Activated naive CD8-positive, alpha-beta T cell treated with anti-CD3 and anti-CD28 coated beads, Interleukin-2, amount 50 U/mL, for 24 hours (primary cell): ENCODE data around the gene KIF22.
"Not testable (repeated sequence)": the region's sequence is repeated elsewhere in the genome, so short reads cannot be mapped to it uniquely, and the experiment has no call there.

Experiments used
- ATAC-seq: fragments of 150-1000 bp; cut with Tn5 transposase; one replicate; pipeline ENCODE4 v1.10.0; 2021
- DNase-seq: peaks from one replicate; pipeline ENCODE4 v3.0.0; 2021
- H3K27ac Mint-ChIP-seq: one replicate; pipeline ENCODE4 v1.8.0; 2021; ENCODE audit warnings: mild to moderate bottlenecking, mixed read lengths
- H3K27me3 Mint-ChIP-seq: one replicate; pipeline ENCODE4 v1.8.0; 2021; ENCODE audit warnings: mixed read lengths
- H3K36me3 Mint-ChIP-seq: one replicate; pipeline ENCODE4 v1.8.0; 2021; ENCODE audit warnings: low read depth, mixed read lengths
- H3K4me1 Mint-ChIP-seq: one replicate; pipeline ENCODE4 v1.8.0; 2021; ENCODE audit warnings: mixed read lengths
- H3K4me3 Mint-ChIP-seq: one replicate; pipeline ENCODE4 v1.8.0; 2021; ENCODE audit warnings: mild to moderate bottlenecking, moderate library complexity, mixed read lengths
- H3K9me3 Mint-ChIP-seq: one replicate; pipeline ENCODE4 v1.8.0; 2021; ENCODE audit warnings: mixed read lengths

The KIF22 gene

DNA sequence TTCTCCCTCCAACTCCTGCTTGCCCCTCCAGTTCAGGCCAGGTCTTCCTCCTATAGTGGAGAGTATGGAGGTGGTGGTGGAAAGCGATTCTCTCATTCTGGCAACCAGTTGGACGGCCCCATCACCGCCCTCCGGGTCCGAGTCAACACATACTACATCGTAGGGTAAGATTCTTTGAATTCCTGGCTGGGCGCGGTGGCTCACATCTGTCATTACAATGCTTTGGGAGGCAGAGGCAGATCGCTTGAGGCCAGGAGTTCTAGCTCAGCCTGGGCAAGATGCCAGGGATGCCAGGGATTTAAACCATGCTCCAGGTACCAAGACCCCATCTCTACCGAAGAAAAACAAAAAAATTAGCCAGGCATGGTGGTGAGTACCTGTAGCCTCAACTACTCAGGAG is 11.1 kb upstream of the KIF22 start:
- ATAC-seq (no peak), DNase-seq (no peak)
- Mint-ChIP-seq H3K27me3 (no peaks in the 10 kb centered on the region), H3K9me3 (no peaks in the 10 kb centered on the region), H3K36me3 (no peaks in the 10 kb centered on the region), H3K4me1 (peaks cover 20% of the 10 kb centered on the region), H3K4me3 (no peak overlapping the region), H3K27ac (no peak overlapping the region)

DNA sequence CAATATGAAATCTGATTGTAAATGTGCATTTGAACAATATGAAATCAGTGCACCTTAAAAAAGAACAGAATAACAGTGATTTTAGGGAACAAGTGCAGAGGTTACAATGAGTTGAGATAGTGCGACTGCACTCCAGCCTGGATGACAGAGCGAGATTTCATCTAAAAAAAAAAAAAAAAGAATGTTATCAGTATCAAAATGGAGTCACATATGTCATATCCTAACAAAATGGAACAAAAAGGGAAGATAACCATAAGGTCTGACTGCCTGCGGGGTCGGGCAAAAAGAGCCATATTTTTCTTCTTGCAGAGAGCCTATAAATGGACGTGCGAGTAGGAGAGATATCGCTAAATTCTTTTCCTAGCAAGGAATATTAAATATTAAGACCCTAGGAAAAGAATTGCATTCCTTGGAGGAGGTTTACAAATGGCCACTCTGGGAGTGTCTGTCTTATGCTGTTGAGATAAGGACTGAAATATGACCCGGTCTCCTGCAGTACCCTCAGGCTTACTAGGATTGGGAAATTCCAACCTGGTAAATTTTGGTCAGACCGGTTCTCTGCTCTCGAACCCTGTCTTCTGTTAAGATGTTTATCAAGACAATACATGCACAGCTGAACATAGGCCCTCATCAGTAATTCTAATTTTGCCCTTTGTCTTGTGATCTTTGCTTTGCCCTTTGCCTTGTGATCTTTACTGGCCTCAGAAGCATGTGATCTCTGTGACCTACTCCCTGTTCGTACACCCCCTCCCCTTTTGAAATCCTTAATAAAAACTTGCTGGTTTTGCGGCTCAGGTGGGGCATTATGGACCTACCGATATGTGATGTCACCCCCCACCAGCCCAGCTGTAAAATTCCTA is 7.2 kb upstream of the KIF22 start:
- not testable (repeated sequence) for H3K27ac Mint-ChIP-seq, H3K36me3 Mint-ChIP-seq, H3K4me3 Mint-ChIP-seq, DNase-seq, ATAC-seq, H3K27me3 Mint-ChIP-seq, H3K9me3 Mint-ChIP-seq
- peaks cover 29% of the 10 kb centered on the region for H3K4me1 Mint-ChIP-seq

DNA sequence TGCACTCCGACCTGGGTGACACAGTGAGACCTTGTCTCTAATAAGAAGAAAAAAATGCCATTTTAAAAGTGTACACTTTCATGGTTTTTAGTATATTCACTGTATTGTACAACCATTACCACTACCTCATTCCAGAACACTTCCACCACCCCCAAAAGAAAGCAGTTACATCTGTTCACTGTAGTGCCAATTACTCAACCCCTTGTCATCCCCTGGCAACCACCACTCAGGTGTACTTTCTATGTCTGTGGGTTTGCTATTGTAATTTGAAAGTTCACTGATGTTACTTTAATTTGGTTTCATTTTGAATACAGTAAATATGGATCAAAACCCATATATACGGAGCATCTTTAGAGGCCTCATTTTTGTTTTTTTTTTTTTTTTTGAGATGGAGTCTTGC is 6.4 kb upstream of the KIF22 start:
- H3K4me3 Mint-ChIP-seq, result no peak overlapping the region
- H3K4me1 Mint-ChIP-seq, result peaks cover 32% of the 10 kb centered on the region
- no peaks in the 10 kb centered on the region for H3K9me3 Mint-ChIP-seq
- no peak overlapping the region for H3K27ac Mint-ChIP-seq
- H3K36me3 Mint-ChIP-seq, result no peaks in the 10 kb centered on the region
- no peaks in the 10 kb centered on the region for H3K27me3 Mint-ChIP-seq
- DNase-seq (no peak), ATAC-seq (peak; percentile 92)

DNA sequence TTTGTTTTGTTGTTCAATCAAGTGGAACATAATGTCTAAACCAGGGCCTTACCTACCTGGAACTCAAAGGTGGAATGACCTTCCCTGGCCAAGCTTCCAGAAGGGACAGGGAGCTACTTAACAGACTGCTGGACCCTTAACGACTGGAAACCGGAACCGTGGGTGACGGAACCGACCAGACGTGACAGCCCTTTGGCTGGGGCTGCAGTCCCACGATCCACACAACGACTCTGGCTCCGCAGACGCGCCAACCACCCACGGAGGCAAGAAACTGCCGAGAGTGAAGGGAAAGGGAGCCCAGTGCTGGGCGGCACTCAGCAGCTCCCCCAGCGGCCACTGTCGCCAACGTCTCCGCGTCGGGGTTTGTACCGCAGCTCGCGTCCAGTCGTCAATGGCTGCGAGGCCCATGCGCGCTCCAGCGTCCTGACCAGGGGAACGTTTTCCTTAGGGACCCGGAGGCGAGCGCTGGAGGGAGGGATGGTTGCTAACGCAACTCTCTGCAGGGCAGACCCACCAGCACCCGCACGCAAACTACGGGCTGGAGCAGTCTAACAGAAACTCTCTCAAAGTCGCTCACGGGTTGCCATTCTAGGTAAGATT is 5.5 kb upstream of the KIF22 start:
- H3K4me3 Mint-ChIP-seq, result peak overlapping the region; percentile 54
- peak overlapping the region; percentile 54 for H3K27ac Mint-ChIP-seq
- H3K27me3 Mint-ChIP-seq, result no peaks in the 10 kb centered on the region
- H3K36me3 Mint-ChIP-seq, result no peaks in the 10 kb centered on the region
- H3K4me1 Mint-ChIP-seq, result peaks cover 35% of the 10 kb centered on the region
- peak; percentile 86 for DNase-seq
- H3K9me3 Mint-ChIP-seq, result no peaks in the 10 kb centered on the region
- peak; percentile 81 for ATAC-seq

DNA sequence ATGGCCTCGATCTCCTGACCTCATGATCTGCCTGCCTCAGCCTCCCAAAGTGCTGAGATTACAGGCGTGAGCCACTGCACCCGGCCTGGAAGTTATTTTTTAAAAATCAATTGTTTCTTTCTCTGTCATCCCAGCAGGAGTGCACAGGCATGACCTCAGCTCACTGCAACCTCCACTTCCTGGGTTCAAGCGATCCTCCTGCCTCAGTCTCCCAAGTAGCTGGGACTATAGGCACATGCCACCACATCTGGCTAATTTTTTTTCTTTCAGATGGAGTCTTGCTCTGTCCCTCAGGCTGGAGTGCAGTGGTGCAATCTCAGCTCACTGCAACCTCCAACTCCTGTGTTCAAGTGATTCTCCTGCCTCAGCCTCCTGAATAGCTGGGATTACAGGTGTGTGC is 3.4 kb upstream of the KIF22 start:
- H3K36me3 Mint-ChIP-seq, result peaks cover 16% of the 10 kb centered on the region
- H3K9me3 Mint-ChIP-seq, ATAC-seq, H3K27ac Mint-ChIP-seq, DNase-seq, H3K27me3 Mint-ChIP-seq, H3K4me3 Mint-ChIP-seq: not testable (repeated sequence)
- peaks cover 46% of the 10 kb centered on the region for H3K4me1 Mint-ChIP-seq

DNA sequence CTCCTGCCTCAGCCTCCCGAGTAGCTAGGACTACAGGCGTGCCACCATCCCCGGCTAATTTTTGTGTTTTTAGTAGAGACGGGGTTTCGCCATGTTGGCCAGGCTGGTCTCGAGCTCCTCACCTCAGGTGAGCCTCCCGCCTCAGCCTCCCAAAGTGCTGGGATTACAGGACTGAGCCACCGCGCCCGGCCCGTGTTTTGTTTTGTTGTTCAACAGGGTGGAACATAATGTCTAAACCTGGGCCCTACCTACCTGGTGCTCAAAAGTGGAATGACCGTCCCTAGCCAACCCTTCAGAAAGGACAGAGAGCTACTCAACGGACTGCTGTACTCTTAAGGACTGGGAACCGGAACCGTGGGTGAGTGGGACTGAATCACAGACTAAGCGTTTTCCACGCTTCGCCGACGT is 772 bp upstream of the KIF22 start:
- Mint-ChIP-seq H3K4me1 (peaks cover 46% of the 10 kb centered on the region), H3K27ac (peak overlapping the region; percentile 97), H3K9me3 (no peaks in the 10 kb centered on the region), H3K4me3 (peak overlapping the region; percentile 98), H3K27me3 (no peaks in the 10 kb centered on the region), H3K36me3 (peaks cover 33% of the 10 kb centered on the region)
- no peak for DNase-seq
- ATAC-seq, result no peak

DNA sequence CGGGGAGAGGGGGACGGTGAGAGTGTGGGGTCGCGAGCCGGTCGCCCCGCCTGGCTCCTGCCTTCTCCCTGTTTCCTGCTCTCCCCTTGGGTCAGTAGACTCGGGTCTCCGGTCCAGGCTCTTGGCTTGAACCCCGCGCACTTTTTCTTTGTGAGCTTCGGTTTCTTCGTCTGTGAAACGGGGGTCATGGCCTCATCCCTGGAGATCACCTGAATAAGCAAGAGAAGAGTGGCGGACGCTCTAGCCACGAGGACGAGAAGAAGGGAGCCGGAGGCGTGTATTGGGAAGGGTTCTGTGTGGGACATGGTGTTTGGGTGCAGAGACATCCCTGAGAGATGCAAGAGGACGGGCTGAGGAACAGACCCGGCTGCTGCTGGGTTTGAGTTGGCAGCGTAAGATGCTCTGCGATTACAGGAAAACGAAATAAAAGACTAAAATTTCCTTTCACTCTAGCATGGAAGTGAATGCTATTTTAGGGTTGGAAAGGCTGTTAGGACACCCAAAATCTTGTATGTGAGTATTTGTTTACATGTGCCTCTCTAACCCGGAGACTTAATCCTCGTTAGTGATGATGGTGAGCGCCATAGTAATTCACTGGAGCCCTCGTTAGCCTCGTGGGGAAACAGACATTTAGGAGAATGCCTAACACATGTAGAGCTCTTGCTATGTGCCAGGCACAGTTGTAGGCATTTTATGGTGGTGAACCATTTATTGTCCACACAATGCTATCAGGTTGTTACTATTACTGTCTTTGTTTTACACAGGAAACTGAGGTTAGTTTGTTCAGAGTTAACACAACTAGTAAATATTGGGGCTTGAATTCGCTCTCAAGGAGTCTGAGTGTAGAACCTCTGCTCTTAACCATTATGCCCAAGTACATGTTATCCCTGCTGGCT is 646 bp downstream of the KIF22 start:
- peak overlapping the region; percentile 97 for H3K27ac Mint-ChIP-seq
- peak; percentile 27 for ATAC-seq

DNA sequence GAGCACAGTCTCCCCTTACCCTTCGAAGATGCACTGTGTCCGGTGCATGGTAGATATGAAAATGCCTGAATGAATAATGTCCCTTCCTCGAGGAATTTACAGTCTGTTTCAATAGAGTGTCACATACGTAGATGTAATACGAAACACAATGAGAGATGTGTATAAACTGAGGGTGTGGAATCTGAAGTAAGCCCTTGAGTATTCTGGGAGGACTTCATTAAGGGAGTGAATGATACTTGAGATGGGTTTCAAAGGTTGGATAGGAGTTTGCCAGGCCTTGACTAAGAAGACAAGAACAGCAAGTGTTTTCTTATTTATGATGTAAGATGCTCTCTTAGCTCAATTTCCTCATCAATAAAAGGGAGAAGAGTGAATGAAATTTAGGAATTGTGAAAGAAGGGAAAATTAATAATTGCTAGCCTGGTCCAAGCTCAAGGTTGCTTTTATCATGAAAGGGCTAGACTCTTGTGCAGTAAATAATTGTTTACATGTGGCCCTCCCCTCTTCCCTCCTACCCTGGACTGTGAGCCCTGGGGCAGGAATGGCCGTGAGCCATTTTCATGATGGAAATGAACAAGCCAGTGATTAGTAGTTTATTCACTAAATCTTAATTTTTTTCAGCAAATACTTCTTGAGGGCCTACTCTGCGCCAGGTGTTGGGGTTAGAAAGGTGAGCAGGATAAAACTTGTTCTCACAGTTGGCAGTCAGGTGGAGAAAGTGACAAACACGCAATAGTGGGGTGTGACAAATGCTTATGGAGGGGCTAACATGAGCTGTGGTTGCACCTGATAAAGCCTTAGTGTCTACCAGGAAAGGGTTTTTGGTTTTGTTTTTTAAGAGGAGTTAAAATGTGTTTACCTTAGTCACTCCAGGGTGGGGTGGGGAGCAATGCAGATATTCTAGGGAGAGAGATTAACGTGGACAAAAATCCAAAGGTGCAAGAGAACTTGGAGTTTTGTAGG is 1.6 kb downstream of the KIF22 start:
- ATAC-seq, result no peak
- peak overlapping the region; percentile 98 for H3K4me3 Mint-ChIP-seq
- no peaks in the 10 kb centered on the region for H3K9me3 Mint-ChIP-seq
- no peak for DNase-seq
- H3K4me1 Mint-ChIP-seq, result peaks cover 39% of the 10 kb centered on the region
- H3K27ac Mint-ChIP-seq, result peak overlapping the region; percentile 97
- H3K27me3 Mint-ChIP-seq, result no peaks in the 10 kb centered on the region
- peaks cover 49% of the 10 kb centered on the region for H3K36me3 Mint-ChIP-seq

More for the DNA sequence above, 646 bp downstream of the KIF22 start:
- Mint-ChIP-seq H3K4me3 (peak overlapping the region; percentile 98), H3K4me1 (peaks cover 39% of the 10 kb centered on the region), H3K9me3 (no peaks in the 10 kb centered on the region), H3K36me3 (peaks cover 40% of the 10 kb centered on the region), H3K27me3 (no peaks in the 10 kb centered on the region)
- no peak for DNase-seq

DNA sequence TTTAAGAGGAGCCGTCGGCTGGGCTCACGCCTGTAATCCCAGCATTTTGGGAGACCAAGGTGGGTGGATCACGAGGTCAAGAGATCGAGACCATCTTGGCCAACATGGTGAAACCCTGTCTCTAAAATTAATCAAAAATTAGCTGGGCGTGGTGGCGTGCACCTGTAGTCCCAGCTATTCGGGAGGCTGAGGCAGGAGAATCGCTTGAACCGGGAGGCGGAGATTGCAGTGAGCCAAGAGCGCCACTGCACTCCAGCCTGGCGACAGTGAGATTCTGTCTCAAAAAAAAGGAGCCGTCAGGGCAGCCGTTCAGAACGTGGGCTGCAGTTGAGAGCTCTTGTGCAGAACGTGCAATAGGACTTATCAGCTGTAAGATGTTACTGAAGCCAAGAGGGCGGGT is 2.6 kb downstream of the KIF22 start:
- peaks cover 58% of the 10 kb centered on the region for H3K36me3 Mint-ChIP-seq
- H3K9me3 Mint-ChIP-seq, ATAC-seq, DNase-seq, H3K4me3 Mint-ChIP-seq, H3K27ac Mint-ChIP-seq, H3K27me3 Mint-ChIP-seq: not testable (repeated sequence)
- H3K4me1 Mint-ChIP-seq, result peaks cover 39% of the 10 kb centered on the region

DNA sequence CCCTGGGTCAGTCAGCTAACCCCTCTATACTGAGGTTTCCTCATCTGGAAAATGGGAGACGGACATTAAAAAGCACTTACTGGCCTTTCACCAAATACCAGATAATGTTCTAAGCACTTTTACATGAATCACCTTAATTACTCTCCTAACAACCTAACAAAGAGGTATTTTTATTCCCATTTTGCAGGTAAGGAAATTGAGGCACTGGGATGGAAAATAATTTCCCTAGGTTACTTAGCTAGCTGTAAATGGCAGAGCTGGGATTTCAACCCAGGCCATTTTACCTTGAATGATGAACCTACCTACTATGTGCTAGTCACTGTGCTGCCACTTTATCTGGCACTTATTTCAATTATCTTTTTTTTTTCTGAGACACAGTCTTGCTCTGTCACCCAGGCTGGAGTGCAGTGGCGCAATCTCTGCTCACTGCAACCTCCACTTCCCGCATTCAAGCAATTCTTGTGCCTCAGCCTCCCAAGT is 3.7 kb downstream of the KIF22 start:
- H3K36me3 Mint-ChIP-seq, result peaks cover 67% of the 10 kb centered on the region
- no peak for ATAC-seq
- H3K27me3 Mint-ChIP-seq, result no peaks in the 10 kb centered on the region
- no peak overlapping the region for H3K4me3 Mint-ChIP-seq
- DNase-seq, result no peak
- H3K27ac Mint-ChIP-seq, result no peak overlapping the region
- H3K9me3 Mint-ChIP-seq, result no peaks in the 10 kb centered on the region
- peaks cover 36% of the 10 kb centered on the region for H3K4me1 Mint-ChIP-seq

DNA sequence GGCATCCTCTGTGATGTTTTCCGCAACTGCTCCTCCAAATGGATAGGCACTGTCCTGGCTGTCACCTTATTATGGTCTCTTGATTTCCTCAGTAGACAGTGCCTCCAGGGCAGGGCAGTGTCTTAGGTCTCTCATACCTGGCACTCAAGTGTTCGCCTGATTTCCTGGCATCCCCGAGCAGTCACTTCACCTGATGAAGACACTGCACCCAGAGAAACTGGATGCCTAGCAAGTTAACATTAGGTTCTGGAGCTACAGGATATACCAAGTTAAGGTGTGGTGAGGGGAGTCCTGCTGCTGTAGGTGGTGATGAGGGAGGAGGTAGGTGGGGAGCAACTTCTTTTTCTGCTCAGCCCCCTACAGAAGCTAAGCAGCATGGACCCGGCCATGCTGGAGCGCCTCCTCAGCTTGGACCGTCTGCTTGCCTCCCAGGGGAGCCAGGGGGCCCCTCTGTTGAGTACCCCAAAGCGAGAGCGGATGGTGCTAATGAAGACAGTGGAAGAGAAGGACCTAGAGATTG is 11.9 kb downstream of the KIF22 start:
- peaks cover 58% of the 10 kb centered on the region for H3K36me3 Mint-ChIP-seq
- DNase-seq (no peak), ATAC-seq (no peak)
- no peak overlapping the region for H3K27ac Mint-ChIP-seq
- H3K9me3 Mint-ChIP-seq, result no peaks in the 10 kb centered on the region
- H3K4me1 Mint-ChIP-seq, result peaks cover 21% of the 10 kb centered on the region
- no peak overlapping the region for H3K4me3 Mint-ChIP-seq
- H3K27me3 Mint-ChIP-seq, result no peaks in the 10 kb centered on the region

DNA sequence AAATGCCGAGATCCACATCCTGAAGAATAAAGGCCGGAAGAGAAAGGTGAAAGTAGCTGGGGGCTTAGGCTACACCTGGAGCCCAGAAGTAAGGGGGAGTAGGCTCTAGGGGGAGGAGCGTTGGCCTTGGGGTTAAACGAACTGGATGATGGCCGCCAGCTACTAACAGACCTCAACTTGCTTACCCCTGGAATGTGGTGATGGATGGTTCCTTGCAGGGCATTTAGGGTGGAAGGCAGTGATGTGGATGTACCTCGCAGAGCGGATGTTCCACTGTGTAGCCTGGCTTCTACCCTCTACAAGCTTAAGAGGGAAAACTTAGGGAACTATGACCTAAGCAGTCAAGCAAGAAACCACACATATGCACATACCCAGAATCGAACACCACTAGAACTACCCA is 13.5 kb downstream of the KIF22 start:
- H3K36me3 Mint-ChIP-seq, result peaks cover 59% of the 10 kb centered on the region
- H3K9me3 Mint-ChIP-seq, result no peaks in the 10 kb centered on the region
- H3K27ac Mint-ChIP-seq, result peak overlapping the region; percentile 99
- H3K27me3 Mint-ChIP-seq, result no peaks in the 10 kb centered on the region
- H3K4me3 Mint-ChIP-seq, result peak overlapping the region; percentile 97
- no peak for ATAC-seq
- H3K4me1 Mint-ChIP-seq, result peaks cover 34% of the 10 kb centered on the region
- DNase-seq, result no peak

DNA sequence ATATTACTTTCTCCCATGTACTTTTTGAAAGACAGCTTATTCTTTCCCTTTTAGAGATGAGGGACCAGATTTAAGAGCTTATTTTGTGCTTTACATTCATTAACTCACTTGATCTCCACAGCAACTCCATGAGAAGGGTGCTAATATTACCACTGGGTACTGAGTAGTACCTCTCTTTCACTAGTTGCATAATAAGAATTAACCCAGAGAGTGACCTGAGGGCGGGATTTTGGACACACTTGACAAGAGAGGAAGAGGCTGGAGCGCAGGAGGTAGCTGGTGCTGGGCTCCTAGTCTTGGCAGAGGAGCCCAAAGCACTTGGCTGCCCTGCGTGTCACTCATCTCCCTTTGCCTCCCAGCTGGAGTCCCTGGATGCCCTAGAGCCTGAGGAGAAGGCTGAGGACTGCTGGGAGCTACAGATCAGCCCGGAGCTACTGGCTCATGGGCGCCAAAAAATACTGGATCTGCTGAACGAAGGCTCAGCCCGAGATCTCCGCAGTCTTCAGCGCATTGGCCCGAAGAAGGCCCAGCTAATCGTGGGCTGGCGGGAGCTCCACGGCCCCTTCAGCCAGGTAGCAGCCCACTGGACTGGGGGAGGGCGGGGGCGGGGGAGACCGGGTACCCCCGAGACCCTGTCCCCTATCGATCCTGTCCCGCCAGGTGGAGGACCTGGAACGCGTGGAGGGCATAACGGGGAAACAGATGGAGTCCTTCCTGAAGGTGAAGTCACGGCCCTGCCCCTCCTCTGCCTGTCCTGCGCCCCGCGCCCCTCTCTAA is 14.1 kb downstream of the KIF22 start:
- peak overlapping the region; percentile 99 for H3K27ac Mint-ChIP-seq
- DNase-seq, result no peak
- peak; percentile 1 for ATAC-seq
- H3K9me3 Mint-ChIP-seq, result no peaks in the 10 kb centered on the region
- peaks cover 57% of the 10 kb centered on the region for H3K36me3 Mint-ChIP-seq
- H3K4me3 Mint-ChIP-seq, result peak overlapping the region; percentile 97
- no peaks in the 10 kb centered on the region for H3K27me3 Mint-ChIP-seq
- H3K4me1 Mint-ChIP-seq, result peaks cover 35% of the 10 kb centered on the region
